ENCODE data around the gene CFAP45. TPM values are rescaled to one million over a fixed set of nuclear protein-coding genes. Genes with fewer than 3 reads are reported as not detected.

CFAP45 gene
- total RNA-seq (2022; extraction: Qiagen RNA extraction; ENCODE audit: low read depth): 0.50 to 1.5 TPM (median 0.70 TPM) in 5 replicates

GRCh38 chr1:159900086-159900680, at the start of gene CFAP45:
Gene CFAP45 (minus strand): TSS chr1:159900165. CDS start chr1:159900098, 67 bp downstream.

GRCh38 chr1:159945483-159946241, 45.7 kb upstream of the CFAP45 start, which contains the start of gene IGSF9:
Gene IGSF9 (minus strand): TSS chr1:159945613. CDS start chr1:159943454, 2,159 bp downstream.

GRCh38 chr1:159924791-159925718, 25.1 kb upstream of the CFAP45 start, which contains the start of gene TAGLN2:
Gene TAGLN2 (minus strand): TSS chr1:159925507. CDS start chr1:159920509, 4,998 bp downstream.

GRCh38 chr1:159862557-159862956, 37.4 kb downstream of the CFAP45 start, which contains the start of gene VSIG8:
Gene VSIG8 (minus strand): TSS chr1:159862657. CDS start chr1:159862521, 136 bp downstream.

GRCh38 chr1:159826441-159827101, 73.4 kb downstream of the CFAP45 start, which contains the start of gene SLAMF8:
Gene SLAMF8 (plus strand): TSS chr1:159826873. CDS start chr1:159826899, 26 bp downstream.

Other genes with a start within 250 kb of the CFAP45 start
- gene CRP, start 185.6 kb downstream of the CFAP45 start, total RNA-seq (2022; extraction: Qiagen RNA extraction; ENCODE audit: low read depth): not detected in 5 replicates
- 59.6 to 73.8 TPM (median 66.6 TPM) in 5 replicates for gene DUSP23, start 119.2 kb downstream of the CFAP45 start, total RNA-seq (2022; extraction: Qiagen RNA extraction; ENCODE audit: low read depth)
- not detected in 5 replicates for gene FCRL6, start 97.8 kb downstream of the CFAP45 start, total RNA-seq (2022; extraction: Qiagen RNA extraction; ENCODE audit: low read depth)
- gene SLAMF8, start 73.3 kb downstream of the CFAP45 start, total RNA-seq (2022; extraction: Qiagen RNA extraction; ENCODE audit: low read depth): not detected in 5 replicates
- gene VSIG8, start 37.5 kb downstream of the CFAP45 start, total RNA-seq (2022; extraction: Qiagen RNA extraction; ENCODE audit: low read depth): 0.06 to 0.07 TPM in 2 of 5 replicates, not detected in the others
- 1,033 to 1,078 TPM (median 1,056 TPM) in 5 replicates for gene TAGLN2, start 25.3 kb upstream of the CFAP45 start, total RNA-seq (2022; extraction: Qiagen RNA extraction; ENCODE audit: low read depth)
- gene IGSF9, start 45.4 kb upstream of the CFAP45 start, total RNA-seq (2022; extraction: Qiagen RNA extraction; ENCODE audit: low read depth): 0.20 to 0.32 TPM (median 0.29 TPM) in 5 replicates
- 0.17 to 0.41 TPM (median 0.31 TPM) in 5 replicates for gene SLAMF9, start 54.1 kb upstream of the CFAP45 start, total RNA-seq (2022; extraction: Qiagen RNA extraction; ENCODE audit: low read depth)
- 4.3 to 5.2 TPM (median 4.9 TPM) in 5 replicates for gene PIGM, start 131.8 kb upstream of the CFAP45 start, total RNA-seq (2022; extraction: Qiagen RNA extraction; ENCODE audit: low read depth)
- 0.02 TPM in 1 of 5 replicates, not detected in the others for gene KCNJ10, start 170.0 kb upstream of the CFAP45 start, total RNA-seq (2022; extraction: Qiagen RNA extraction; ENCODE audit: low read depth)
- gene KCNJ9, start 181.4 kb upstream of the CFAP45 start, total RNA-seq (2022; extraction: Qiagen RNA extraction; ENCODE audit: low read depth): not detected in 5 replicates
- 6.4 to 9.9 TPM (median 8.2 TPM) in 5 replicates for gene IGSF8, start 198.5 kb upstream of the CFAP45 start, total RNA-seq (2022; extraction: Qiagen RNA extraction; ENCODE audit: low read depth)
- gene ATP1A2, start 215.6 kb upstream of the CFAP45 start, total RNA-seq (2022; extraction: Qiagen RNA extraction; ENCODE audit: low read depth): 0.02 to 0.06 TPM (median 0.03 TPM) in 3 of 5 replicates, not detected in the others

Data from A549 treated with DMSO at 1 μM for 4 hours (cell line).